Immature natural killer cell (primary cell): ENCODE results near the gene CDK13. TPM values are rescaled to one million over a fixed set of nuclear protein-coding genes. Genes with fewer than 3 reads are reported as not detected.

Experiments
- DNase-seq, 3 donors: peaks; one replicate each; pipeline ENCODE4 v3.0.0; 2022; ENCODE audit warnings: mixed read lengths in 1 of 3
- H3K27ac Mint-ChIP-seq, 6 donors: one replicate each; pipeline ENCODE4 v1.8.0; 2020; ENCODE audit warnings: mixed read lengths in 6 of 6, mild to moderate bottlenecking in 5 of 6, inconsistent platforms in 4 of 6, moderate library complexity in 3 of 6
- H3K27me3 Mint-ChIP-seq, 3 donors: one replicate each; pipeline ENCODE4 v1.8.0; 2020 to 2021; ENCODE audit warnings: low read depth in 3 of 3, mild to moderate bottlenecking in 3 of 3, mixed read lengths in 3 of 3, moderate library complexity in 3 of 3, inconsistent platforms in 1 of 3
- H3K36me3 Mint-ChIP-seq, 3 donors: one replicate each; pipeline ENCODE4 v1.8.0; 2020; ENCODE audit warnings: mixed read lengths in 3 of 3, inconsistent platforms in 2 of 3, mild to moderate bottlenecking in 2 of 3
- H3K4me1 Mint-ChIP-seq, 2 donors: one replicate each; pipeline ENCODE4 v1.8.0; 2020; ENCODE audit warnings: inconsistent platforms in 2 of 2, mild to moderate bottlenecking in 2 of 2, mixed read lengths in 2 of 2, moderate library complexity in 1 of 2
- H3K4me3 Mint-ChIP-seq, 5 donors: one replicate each; pipeline ENCODE4 v1.8.0; 2020; ENCODE audit warnings: mild to moderate bottlenecking in 5 of 5, mixed read lengths in 5 of 5, inconsistent platforms in 3 of 5, moderate library complexity in 3 of 5
- H3K9me3 Mint-ChIP-seq, 6 donors: one replicate each; pipeline ENCODE4 v1.8.0; 2020; ENCODE audit warnings: mild to moderate bottlenecking in 6 of 6, mixed read lengths in 6 of 6, inconsistent platforms in 4 of 6, moderate library complexity in 3 of 6
- polyA plus RNA-seq, 3 donors: library from polyadenylated mRNA; unstranded; fragments of 300-500 nt; fragmentation: Illumina TruSeq; gene quantifications; one replicate each; pipeline ENCODE4 v1.2.3, GENCODE V29; 2021

CDK13 gene
- polyA plus RNA-seq, 3 donors from 2014 or later, result 19.1 to 58.3 (median 22.6) TPM

DNA sequence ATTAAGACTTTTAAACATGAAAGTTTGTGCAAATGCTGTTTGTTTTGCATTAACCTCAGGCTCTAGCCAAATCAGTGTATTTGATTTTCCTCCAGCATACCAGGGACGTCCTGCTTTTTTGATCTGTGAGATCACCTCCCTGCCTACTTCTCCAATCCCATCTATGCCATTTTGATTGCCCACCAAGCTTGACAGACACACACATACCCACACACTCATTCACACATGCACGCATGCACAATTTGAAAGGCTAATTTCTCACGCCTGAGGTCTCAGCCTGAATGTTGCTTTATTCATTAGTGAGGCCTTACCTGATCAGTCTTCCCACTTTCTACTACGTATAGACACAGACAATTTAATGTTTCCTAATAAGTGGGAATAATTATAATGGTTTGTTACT lies 53.5 kb downstream of the CDK13 start:
- DNase-seq, result no peak
- peaks cover 0 to 7% (median 3%) of the 10 kb centered on the region in 3 donors for H3K27me3 Mint-ChIP-seq
- peak overlapping the region in 4 of 6 donors; percentile 2 to 81 (median 38) for H3K27ac Mint-ChIP-seq
- H3K4me3 Mint-ChIP-seq, result no peak overlapping the region
- peaks cover 6 to 29% of the 10 kb centered on the region in 2 donors for H3K4me1 Mint-ChIP-seq
- H3K36me3 Mint-ChIP-seq, result peaks cover 5 to 11% (median 9%) of the 10 kb centered on the region in 3 donors
- H3K9me3 Mint-ChIP-seq, result no peaks in the 10 kb centered on the region

DNA sequence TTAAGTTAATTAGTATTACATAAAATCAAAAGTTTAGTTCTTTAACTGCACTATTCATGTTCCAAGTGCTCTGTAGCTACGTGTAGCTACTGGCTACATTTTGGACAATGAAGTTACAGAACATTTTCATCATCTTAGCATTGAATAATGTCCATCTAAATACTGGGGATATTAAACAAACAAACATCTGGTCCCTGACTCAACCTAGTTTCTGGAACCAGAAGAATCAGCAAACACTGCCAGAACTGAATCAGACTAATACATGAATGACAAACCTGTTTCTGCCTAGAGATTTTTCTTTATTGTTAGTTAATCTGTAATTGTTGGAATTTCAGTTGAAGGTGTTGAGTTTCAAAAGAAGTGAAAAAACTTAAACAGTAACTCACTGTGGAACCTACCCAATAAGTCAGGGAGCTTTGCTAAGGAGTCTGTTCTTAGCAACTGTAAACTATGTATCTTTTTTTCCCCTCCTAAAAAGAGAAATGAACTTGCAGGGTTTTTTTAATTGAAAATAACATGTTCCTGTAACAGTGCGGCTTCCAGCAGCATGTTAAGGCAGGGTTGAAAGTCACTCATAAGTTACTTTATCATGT lies 58.3 kb downstream of the CDK13 start:
- H3K4me3 Mint-ChIP-seq, result no peak overlapping the region
- DNase-seq, result no peak
- H3K9me3 Mint-ChIP-seq, result no peaks in the 10 kb centered on the region
- H3K27ac Mint-ChIP-seq, result no peak overlapping the region
- peaks cover 0 to 4% (median 3%) of the 10 kb centered on the region in 3 donors for H3K36me3 Mint-ChIP-seq
- H3K4me1 Mint-ChIP-seq, result peaks cover 3 to 36% of the 10 kb centered on the region in 2 donors
- H3K27me3 Mint-ChIP-seq, result peaks cover 0 to 6% (median 4%) of the 10 kb centered on the region in 3 donors

GRCh38 chr7:40009301-40009700 lies 59.2 kb downstream of the CDK13 start:
- DNase-seq, result no peak

GRCh38 chr7:40014376-40014775 lies 64.3 kb downstream of the CDK13 start:
- peaks cover 0 to 2% (median 0%) of the 10 kb centered on the region in 3 donors for H3K27me3 Mint-ChIP-seq
- no peaks in the 10 kb centered on the region for H3K9me3 Mint-ChIP-seq
- peaks cover 19 to 38% of the 10 kb centered on the region in 2 donors for H3K4me1 Mint-ChIP-seq

More at GRCh38 chr7:40009301-40009700, 59.2 kb downstream of the CDK13 start:
- peaks cover 0 to 6% (median 4%) of the 10 kb centered on the region in 3 donors for H3K27me3 Mint-ChIP-seq
- H3K4me3 Mint-ChIP-seq, result no peak overlapping the region
- peaks cover 0 to 4% (median 3%) of the 10 kb centered on the region in 3 donors for H3K36me3 Mint-ChIP-seq
- peaks cover 2 to 35% of the 10 kb centered on the region in 2 donors for H3K4me1 Mint-ChIP-seq
- H3K9me3 Mint-ChIP-seq, result no peaks in the 10 kb centered on the region
- peak overlapping the region in 1 of 6 donors; percentile 4 for H3K27ac Mint-ChIP-seq

DNA sequence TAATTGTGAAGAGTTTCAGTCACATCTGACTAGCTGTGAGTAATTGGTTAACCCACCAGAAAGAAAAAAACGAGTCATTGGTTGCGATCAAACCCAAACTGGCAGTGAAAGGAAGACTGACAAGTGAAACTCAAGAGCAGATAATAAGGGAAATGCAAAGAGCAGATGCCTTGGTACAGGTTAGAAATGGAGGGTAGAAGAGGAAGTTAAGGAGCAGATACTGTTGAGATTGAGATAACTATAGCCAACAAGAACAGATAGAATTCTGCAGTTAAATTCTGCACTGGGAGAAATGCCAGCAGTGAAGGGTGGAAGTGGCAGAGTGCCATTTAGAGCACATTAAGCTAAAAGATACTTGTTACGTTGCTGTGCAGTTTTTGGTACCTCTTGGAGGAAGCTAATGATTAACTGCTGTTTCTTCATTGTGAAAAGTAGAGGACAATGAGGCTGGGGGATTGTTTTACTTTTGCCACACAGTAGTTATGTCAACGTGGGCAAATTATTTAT lies 65.8 kb downstream of the CDK13 start:
- Mint-ChIP-seq H3K4me1 (peaks cover 19 to 38% of the 10 kb centered on the region in 2 donors), H3K27ac (peak overlapping the region in 5 of 6 donors; percentile 0 to 73 (median 17)), H3K9me3 (no peaks in the 10 kb centered on the region), H3K36me3 (peaks cover 0 to 16% (median 10%) of the 10 kb centered on the region in 3 donors), H3K4me3 (no peak overlapping the region), H3K27me3 (peaks cover 0 to 1% (median 0%) of the 10 kb centered on the region in 3 donors)
- DNase-seq, result no peak

More at GRCh38 chr7:40014376-40014775, 64.3 kb downstream of the CDK13 start:
- Mint-ChIP-seq H3K27ac (no peak overlapping the region), H3K36me3 (peaks cover 0 to 12% (median 10%) of the 10 kb centered on the region in 3 donors), H3K4me3 (no peak overlapping the region)
- no peak for DNase-seq

DNA sequence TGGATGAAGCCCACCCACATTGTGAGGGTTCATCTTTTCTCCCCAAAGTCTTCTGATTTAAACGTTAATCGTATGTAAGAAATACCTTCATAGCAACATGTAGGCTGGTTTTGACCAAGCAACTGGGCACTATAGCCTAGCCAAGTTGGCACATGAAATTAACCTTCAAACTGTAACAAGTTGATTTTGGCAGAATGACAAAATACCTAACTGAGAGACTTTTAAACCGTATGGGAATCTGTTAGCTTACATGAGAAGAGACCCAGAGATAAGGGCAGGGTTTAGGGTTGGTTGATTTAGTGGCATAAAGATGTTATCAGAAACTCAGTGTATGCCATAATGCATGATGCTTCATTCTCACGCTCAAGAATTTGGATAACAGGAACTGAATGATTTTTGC lies 69.5 kb downstream of the CDK13 start:
- no peaks in the 10 kb centered on the region for H3K9me3 Mint-ChIP-seq
- H3K36me3 Mint-ChIP-seq, result peaks cover 0 to 14% (median 12%) of the 10 kb centered on the region in 3 donors
- H3K27me3 Mint-ChIP-seq, result peaks cover 0 to 1% (median 0%) of the 10 kb centered on the region in 3 donors
- H3K27ac Mint-ChIP-seq, result no peak overlapping the region
- no peak for DNase-seq
- no peak overlapping the region for H3K4me3 Mint-ChIP-seq
- H3K4me1 Mint-ChIP-seq, result peaks cover 25 to 51% of the 10 kb centered on the region in 2 donors

GRCh38 chr7:40024048-40024447 lies 74.0 kb downstream of the CDK13 start:
- Mint-ChIP-seq H3K4me3 (no peak overlapping the region), H3K27me3 (no peaks in the 10 kb centered on the region), H3K4me1 (peaks cover 12 to 43% of the 10 kb centered on the region in 2 donors), H3K36me3 (peaks cover 5 to 13% (median 6%) of the 10 kb centered on the region in 3 donors), H3K27ac (peak overlapping the region in 5 of 6 donors; percentile 12 to 64 (median 57)), H3K9me3 (no peaks in the 10 kb centered on the region)
- DNase-seq, result no peak

DNA sequence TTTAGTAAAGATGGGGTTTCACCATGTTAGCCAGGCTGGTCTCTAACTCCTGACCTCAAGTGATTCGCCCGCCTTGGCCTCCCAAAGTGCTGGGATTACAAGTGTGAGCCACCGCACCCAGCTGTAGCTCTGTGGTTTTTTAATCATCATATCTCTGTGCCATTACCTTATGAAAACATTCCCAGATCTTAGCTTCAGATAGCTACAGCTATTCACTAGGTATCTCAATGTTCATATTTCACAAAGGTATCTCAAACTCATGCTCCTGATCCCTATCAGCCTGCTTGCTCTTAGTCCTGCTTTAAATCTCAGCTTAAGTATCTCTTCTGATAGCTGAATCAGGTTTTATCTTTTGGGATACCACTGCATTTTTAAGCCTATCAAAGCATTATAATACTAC lies 74.8 kb downstream of the CDK13 start:
- H3K36me3 Mint-ChIP-seq, result peaks cover 5 to 14% (median 6%) of the 10 kb centered on the region in 3 donors

GRCh38 chr7:40027545-40027944 lies 77.5 kb downstream of the CDK13 start:
- H3K36me3 Mint-ChIP-seq, result peaks cover 5 to 12% (median 9%) of the 10 kb centered on the region in 3 donors

More for the DNA sequence above, 74.8 kb downstream of the CDK13 start:
- H3K4me1 Mint-ChIP-seq, result peaks cover 12 to 43% of the 10 kb centered on the region in 2 donors
- no peak for DNase-seq
- H3K27ac Mint-ChIP-seq, result peak overlapping the region in 3 of 6 donors; percentile 5 to 63 (median 57)
- no peak overlapping the region for H3K4me3 Mint-ChIP-seq
- H3K27me3 Mint-ChIP-seq, result no peaks in the 10 kb centered on the region
- H3K9me3 Mint-ChIP-seq, result no peaks in the 10 kb centered on the region

GRCh38 chr7:40033826-40034225 lies 83.8 kb downstream of the CDK13 start:
- H3K27ac Mint-ChIP-seq, result peak overlapping the region in 5 of 6 donors; percentile 1 to 71 (median 57)
- no peak overlapping the region for H3K4me3 Mint-ChIP-seq
- H3K27me3 Mint-ChIP-seq, result no peaks in the 10 kb centered on the region

More at GRCh38 chr7:40027545-40027944, 77.5 kb downstream of the CDK13 start:
- H3K27ac Mint-ChIP-seq, result peak overlapping the region in 3 of 6 donors; percentile 43 to 70 (median 67)
- no peaks in the 10 kb centered on the region for H3K9me3 Mint-ChIP-seq
- DNase-seq, result no peak
- no peak overlapping the region for H3K4me3 Mint-ChIP-seq
- peaks cover 16 to 47% of the 10 kb centered on the region in 2 donors for H3K4me1 Mint-ChIP-seq
- H3K27me3 Mint-ChIP-seq, result no peaks in the 10 kb centered on the region

GRCh38 chr7:40041456-40041855 lies 91.4 kb downstream of the CDK13 start:
- peaks cover 10 to 32% of the 10 kb centered on the region in 2 donors for H3K4me1 Mint-ChIP-seq
- no peak overlapping the region for H3K4me3 Mint-ChIP-seq
- H3K9me3 Mint-ChIP-seq, result no peaks in the 10 kb centered on the region
- H3K27me3 Mint-ChIP-seq, result no peaks in the 10 kb centered on the region
- no peak overlapping the region for H3K27ac Mint-ChIP-seq
- H3K36me3 Mint-ChIP-seq, result peaks cover 10 to 11% (median 10%) of the 10 kb centered on the region in 3 donors
- DNase-seq, result no peak

More at GRCh38 chr7:40033826-40034225, 83.8 kb downstream of the CDK13 start:
- no peak for DNase-seq
- Mint-ChIP-seq H3K4me1 (peaks cover 24 to 63% of the 10 kb centered on the region in 2 donors), H3K9me3 (no peaks in the 10 kb centered on the region), H3K36me3 (peaks cover 8 to 10% (median 8%) of the 10 kb centered on the region in 3 donors)

- H3K27ac Mint-ChIP-seq, result peak overlapping the region in 2 of 6 donors; percentile 39 to 44
- H3K4me1 Mint-ChIP-seq, result peaks cover 3 to 17% of the 10 kb centered on the region in 2 donors
- DNase-seq, result no peak
Observed at GRCh38 chr7:40043164-40043563, 93.1 kb downstream of the CDK13 start.

GRCh38 chr7:40047661-40048060 lies 97.6 kb downstream of the CDK13 start:
- H3K27ac Mint-ChIP-seq, result no peak overlapping the region
- no peaks in the 10 kb centered on the region for H3K9me3 Mint-ChIP-seq
- no peak overlapping the region for H3K4me3 Mint-ChIP-seq
- H3K27me3 Mint-ChIP-seq, result no peaks in the 10 kb centered on the region
- peaks cover 3 to 6% (median 4%) of the 10 kb centered on the region in 3 donors for H3K36me3 Mint-ChIP-seq
- H3K4me1 Mint-ChIP-seq, result peaks cover 3 to 11% of the 10 kb centered on the region in 2 donors
- no peak for DNase-seq

More at GRCh38 chr7:40043164-40043563, 93.1 kb downstream of the CDK13 start:
- Mint-ChIP-seq H3K27me3 (no peaks in the 10 kb centered on the region), H3K9me3 (no peaks in the 10 kb centered on the region), H3K36me3 (peaks cover 3 to 6% (median 4%) of the 10 kb centered on the region in 3 donors), H3K4me3 (no peak overlapping the region)

DNA sequence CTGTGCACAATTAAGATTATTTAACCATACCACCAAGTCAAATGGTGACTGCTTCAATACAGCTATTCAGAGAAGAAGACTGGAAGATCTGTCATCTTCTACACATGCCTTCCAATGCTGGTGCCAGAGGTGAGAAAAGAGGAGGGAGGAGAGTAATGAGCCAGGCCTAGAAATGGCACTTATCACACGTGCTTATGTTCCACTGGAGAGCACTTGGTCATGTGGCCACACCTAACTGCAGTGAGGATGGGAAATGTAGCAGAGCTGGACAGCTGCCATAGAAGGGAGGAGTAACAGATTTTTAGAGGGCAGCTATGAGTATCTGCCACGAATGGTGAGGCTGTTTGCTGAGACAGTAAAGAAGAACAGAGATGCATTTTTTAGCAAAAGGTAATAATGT lies 107.2 kb downstream of the CDK13 start:
- peak overlapping the region in 5 of 6 donors; percentile 4 to 80 (median 65) for H3K27ac Mint-ChIP-seq
- H3K27me3 Mint-ChIP-seq, result peaks cover 0 to 3% (median 0%) of the 10 kb centered on the region in 3 donors
- H3K4me3 Mint-ChIP-seq, result no peak overlapping the region
- no peak for DNase-seq
- peaks cover 7 to 29% of the 10 kb centered on the region in 2 donors for H3K4me1 Mint-ChIP-seq
- peaks cover 0 to 6% (median 0%) of the 10 kb centered on the region in 3 donors for H3K36me3 Mint-ChIP-seq
- no peaks in the 10 kb centered on the region for H3K9me3 Mint-ChIP-seq
